ENCODE results near the gene MAGI2.

GRCh38 chr7:78542981-78543380 lies 910.5 kb downstream of the MAGI2 start:
- TF ChIP-seq POLR2A (IDR thresholded peaks at IDR 0.05; ENCODE audit: low read length) = no peak
- no peak for TF ChIP-seq GATA1 (IDR thresholded peaks at IDR 0.05; ENCODE audit: low read depth, low read length)
